Measurements from ENCODE around the gene ARSG.

DNA sequence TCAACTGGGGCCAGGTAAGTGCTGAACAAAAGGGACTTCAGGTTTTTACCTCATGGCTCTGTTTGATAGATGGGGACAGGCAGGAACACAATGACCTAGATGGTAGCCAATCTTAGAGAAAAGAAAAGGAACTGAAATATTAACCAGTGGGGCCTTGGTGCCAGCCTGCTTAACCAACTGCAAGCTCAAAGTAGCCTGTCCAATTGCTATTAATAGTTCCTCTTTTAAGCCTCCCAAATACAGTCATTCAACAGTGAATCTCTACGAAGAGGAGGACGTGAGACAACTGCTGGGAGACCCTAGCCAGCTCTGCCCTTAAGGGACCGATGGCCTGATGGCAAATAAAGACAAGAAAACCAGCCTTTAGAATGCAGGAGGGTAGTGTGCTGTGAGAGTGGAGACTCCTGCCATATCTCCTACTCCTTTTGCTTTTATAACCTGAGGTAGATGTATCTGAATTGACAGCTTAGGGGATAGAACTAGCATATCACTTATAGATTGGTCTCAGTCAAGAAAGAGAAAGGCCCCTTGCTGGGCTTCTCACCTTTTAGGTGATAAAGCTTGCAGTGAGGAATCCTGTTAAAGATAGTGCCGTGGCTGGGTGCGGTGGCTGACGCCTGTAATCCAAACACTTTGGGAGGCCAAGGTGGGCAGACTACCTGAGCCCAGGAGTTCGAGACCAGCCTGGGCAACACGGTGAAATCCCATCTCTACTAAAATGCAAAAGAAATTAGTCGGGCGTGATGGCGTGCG lies 28.3 kb downstream of the ARSG start:
- no peak for TF ChIP-seq POLR2A (IDR thresholded peaks at IDR 0.05; ENCODE audit: low read length)
- TF ChIP-seq GATA1 (IDR thresholded peaks at IDR 0.05; ENCODE audit: low read depth, low read length): no peak
